CD4-positive, alpha-beta T cell treated with Interleukin-6 for 4 hours (primary cell): ENCODE results near the gene AHSA1.
"Not testable (repeated sequence)": the region's sequence is repeated elsewhere in the genome, so short reads cannot be mapped to it uniquely, and the experiment has no call there.

Experiments
- DNase-seq: peaks from one replicate; pipeline ENCODE4 v3.0.0-alpha.2; 2020; ENCODE audit warnings: mixed read lengths

The AHSA1 gene

GRCh38 chr14:77457522-77458248 is at the start of gene AHSA1, which contains the start of gene VIPAS39:
AHSA1 (plus strand) TSS chr14:77458093; CDS start chr14:77458190, 97 bp downstream.
VIPAS39 (minus strand) TSS chr14:77457601; CDS start chr14:77454102, 3,499 bp downstream.
- peak; percentile 93 for DNase-seq

GRCh38 chr14:77409131-77409533 is 48.8 kb upstream of the AHSA1 start:
- DNase-seq = no peak

DNA sequence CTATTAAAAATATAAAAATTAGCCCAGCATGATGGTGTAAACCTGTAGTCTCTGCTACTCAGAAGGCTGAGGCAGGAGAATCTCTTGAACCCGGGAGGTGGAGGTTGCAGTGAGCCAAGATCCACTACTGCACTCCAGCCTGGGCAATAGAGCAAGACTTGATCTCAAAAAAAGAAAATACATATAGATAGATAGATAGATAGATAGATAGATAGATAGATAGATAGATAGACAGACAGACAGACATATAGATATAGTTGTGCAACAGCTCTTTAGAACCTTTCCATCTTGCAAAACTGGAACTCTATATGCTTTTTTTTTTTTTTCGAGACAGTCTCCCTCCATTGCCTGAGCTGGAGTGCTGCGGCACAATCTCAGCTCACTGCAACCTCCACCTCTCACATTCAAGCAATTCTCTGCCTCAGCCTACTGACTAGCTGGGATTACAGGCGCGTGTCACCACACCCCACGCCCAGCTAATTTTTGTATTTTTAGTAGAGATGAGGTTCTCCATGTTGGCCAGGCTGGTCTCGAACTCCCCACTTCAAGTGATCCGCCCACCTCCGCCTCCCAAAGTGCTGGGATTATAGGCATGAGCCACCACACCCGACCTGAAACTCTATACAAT is 42.4 kb upstream of the AHSA1 start:
- DNase-seq = not testable (repeated sequence)

DNA sequence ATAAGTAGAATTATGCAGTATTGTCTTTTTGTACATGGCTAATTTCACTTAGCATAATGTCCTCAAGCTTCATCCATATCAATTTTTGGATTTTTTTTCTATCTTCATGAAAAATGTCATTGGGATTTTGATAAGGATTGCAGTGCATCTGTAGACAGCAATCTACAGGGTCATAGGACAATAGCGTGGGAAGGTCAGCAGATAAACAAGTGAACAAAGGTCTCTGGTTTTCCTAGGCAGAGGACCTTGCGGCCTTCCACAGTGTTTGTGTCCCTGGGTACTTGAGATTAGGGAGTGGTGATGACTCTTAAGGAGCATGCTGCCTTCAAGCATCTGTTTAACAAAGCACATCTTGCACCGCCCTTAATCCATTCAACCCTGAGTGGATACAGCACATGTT is 41.8 kb upstream of the AHSA1 start:
- DNase-seq = not testable (repeated sequence)

- no peak for DNase-seq
Measured at GRCh38 chr14:77416836-77417235, 41.1 kb upstream of the AHSA1 start.

DNA sequence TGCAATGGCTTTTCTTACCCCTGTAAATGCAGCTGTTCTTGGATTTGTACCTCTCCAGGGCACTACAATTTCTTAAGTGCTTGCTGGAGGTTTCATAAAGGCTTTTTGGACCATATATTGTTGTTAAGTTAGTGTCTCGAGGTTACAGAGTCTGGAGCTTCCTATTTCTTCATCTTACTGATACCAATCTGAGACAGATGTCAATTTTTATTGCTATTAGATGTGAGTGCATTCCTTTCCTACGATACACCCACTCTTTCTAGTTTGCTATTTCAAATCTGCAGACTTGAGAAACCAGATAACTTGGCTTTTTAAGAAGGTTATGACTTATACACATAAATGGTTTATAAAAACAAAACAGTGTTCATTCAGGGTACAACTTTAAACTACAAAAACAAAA is 36.7 kb upstream of the AHSA1 start:
- DNase-seq = no peak

DNA sequence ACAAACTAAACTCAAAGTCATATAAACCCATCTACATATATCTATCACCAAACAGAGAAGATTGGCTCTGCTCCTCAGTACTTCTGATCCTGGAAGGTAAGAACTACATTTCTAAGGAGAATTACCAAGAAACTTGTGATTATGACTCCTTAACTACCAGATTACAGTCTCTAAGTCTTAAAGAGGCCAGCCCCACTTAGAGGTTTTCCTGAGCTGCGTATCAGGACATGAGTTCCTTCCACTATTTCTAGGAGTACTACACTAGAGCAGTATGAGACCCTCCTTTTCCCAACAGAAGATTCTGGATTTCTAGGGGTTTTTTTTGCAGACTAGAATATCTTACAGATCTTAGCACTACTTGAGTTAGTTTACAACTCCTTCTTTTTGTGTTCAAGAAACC is 34.5 kb upstream of the AHSA1 start, which contains the start of gene NOXRED1:
Gene NOXRED1 (minus strand): TSS at position 101 of the 400 bp plus-strand sequence. CDS start 634 bp downstream, outside the sequence.
- no peak for DNase-seq

DNA sequence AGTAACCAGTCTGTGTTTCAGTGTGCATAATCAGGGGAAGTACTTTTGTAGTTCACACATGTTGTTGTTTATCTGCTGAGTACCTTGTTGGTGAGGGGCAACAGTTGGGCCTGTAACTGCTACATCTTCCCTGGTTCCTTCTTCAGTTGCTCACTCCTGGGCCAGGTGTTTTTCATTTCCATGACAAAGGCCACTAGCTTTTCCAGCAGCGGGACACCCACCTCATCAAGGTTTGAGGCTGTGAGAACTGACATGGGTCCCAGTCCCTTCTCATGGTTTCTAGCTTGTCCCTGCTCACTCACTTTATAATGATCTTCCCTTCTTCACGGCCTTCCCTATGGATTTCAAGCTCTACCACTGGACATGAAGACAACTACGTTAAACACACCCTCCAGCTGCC is 33.0 kb upstream of the AHSA1 start:
- DNase-seq = no peak

- DNase-seq = no peak
Measured at GRCh38 chr14:77426396-77426795, 31.5 kb upstream of the AHSA1 start.

DNA sequence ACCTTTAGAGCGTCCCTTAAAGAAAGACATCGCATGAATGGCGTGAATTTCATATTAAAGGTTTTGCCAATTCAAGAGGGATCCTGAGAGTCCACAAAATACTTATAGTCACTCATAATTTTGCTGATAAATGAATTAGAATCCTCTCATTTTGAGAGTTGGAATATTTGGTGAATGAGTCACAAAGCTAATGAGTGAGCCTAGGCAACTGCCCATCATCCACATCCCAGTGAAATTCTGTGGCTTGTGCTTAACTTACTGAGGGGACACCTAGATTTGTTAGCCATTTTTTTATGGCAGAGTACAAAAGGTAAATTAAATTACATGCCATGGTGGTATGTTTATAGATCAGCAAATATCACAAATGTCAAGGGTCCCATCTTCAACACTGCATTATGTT is 21.9 kb upstream of the AHSA1 start:
- no peak for DNase-seq

- DNase-seq = no peak
Measured at GRCh38 chr14:77438596-77438995, 19.3 kb upstream of the AHSA1 start.

- no peak for DNase-seq
Measured at GRCh38 chr14:77439861-77440260, 18.0 kb upstream of the AHSA1 start.

- DNase-seq = no peak
Measured at GRCh38 chr14:77442196-77442595, 15.7 kb upstream of the AHSA1 start.

- no peak for DNase-seq
Measured at GRCh38 chr14:77455966-77456640, 1.8 kb upstream of the AHSA1 start.

DNA sequence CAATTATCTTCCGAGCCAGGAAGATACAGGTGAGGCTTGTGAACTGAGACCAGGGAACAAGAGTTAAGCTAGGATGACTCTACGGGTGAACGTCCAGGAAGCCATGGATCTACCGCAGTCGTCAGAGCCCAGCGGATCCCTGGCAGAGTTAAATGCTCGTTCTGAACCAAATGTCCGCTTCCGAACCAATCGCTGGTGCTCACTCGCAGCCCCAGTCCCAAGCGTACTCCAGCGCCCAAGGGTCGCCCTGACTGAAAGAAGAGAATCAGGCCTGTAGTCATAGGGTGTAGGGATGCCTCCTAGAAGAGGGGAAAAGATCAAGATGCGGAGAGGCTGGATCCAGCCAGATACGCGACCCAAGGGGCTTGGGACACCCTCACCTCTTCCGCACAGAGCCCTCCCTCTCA is 775 bp upstream of the AHSA1 start:
- DNase-seq = no peak

DNA sequence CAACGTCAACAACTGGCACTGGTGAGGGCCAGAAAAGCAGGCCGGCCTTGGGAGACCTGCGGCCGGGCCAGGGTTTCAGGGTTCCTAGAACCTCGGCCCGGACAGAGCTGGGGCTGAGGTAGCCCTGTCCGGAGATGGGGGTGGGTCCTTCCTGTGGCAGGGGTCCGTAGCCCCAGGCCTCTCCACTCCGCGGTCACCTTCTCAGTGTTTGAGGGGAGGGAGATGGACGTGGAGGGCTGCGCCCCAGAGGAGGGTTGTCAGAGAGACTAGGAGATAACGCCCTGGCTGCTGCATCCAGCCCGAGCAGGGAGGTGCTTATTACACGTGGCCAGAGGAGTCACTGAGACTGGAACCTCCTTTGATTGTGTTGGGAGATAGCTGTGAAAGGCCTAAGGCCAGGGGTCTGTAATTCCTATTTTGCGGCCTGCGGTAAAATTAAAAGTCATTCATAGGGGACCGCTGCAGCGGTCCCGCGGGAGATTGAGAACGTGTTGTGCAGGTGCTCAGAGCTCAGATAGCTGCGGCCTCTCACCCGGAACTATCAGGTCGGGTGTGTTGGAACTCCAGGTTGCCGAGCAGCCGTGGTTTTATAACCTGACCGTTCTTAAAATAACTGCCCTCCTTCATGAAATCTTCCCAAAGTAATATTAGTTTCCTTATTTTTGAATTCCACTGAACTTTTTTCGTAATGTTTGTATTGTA is 507 bp downstream of the AHSA1 start:
- DNase-seq = peak; percentile 18

DNA sequence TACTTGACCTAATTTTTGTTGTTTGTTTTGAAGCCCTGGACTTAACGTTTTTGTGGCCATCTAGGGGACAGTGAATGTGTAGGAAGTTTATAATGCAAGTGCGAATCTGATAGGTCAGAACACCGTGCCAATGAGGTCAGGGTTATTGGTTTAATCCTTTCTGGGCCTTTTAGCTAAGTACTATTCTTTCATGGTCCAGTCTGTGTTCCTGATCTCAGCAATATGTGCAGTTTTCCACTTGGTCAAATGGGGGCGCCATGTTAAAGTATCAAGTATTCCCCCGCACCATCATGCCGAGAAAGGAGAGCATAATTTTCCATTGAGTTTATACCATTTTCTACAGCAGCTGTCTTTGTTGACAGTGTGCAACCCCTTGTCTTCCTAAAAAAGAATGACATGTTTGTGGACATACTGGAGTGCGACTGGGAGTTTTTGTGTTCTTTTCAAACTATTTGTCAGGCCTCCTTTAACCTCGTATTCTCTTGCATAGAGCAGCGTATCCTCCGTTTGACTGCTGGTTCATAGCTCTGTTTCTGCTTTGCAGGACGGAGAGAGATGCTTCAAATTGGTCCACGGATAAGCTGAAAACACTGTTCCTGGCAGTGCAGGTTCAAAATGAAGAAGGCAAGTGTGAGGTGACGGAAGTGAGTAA is 1.3 kb downstream of the AHSA1 start:
- DNase-seq = peak; percentile 56

GRCh38 chr14:77467801-77468200 is 9.9 kb downstream of the AHSA1 start:
- no peak for DNase-seq

- no peak for DNase-seq
Measured at GRCh38 chr14:77469067-77469505, 11.2 kb downstream of the AHSA1 start.

GRCh38 chr14:77469539-77469938 is 11.6 kb downstream of the AHSA1 start:
- no peak for DNase-seq

DNA sequence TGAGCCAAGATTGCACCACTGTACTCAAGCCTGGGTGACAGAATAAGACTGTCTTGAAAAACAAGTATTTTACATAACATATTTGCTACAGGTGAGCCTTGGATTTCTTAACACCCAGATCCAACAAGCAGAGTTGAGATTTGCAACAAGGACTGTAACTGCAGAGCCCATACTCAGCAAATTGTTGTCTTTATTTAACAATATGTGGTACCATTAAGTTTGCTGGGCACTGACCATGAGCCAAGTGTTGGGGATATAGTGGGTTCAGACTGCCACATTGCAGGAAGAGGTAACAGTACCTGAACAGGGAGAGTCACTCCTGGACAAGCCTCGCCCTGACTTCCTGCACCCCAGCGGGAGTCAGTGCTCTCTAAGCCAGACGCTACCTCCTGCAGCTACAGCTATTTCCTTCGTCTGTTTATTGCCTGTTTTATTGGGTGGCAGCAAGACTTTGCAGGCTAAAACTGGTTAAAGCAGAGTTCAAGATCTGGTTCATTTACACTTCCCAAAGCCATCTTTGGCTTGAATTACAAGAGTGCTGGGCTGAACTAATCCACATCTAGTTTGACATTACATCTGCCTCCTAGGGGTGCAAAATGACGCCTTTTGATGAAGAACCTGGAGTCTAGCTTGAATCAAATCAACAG is 12.5 kb downstream of the AHSA1 start:
- DNase-seq = no peak

- DNase-seq = no peak
Measured at GRCh38 chr14:77473921-77474320, 16.0 kb downstream of the AHSA1 start.
